Measurements from ENCODE around the gene CEBPB.
"Not testable (repeated sequence)": the region's sequence is repeated elsewhere in the genome, so short reads cannot be mapped to it uniquely, and the experiment has no call there.

The CEBPB gene

DNA sequence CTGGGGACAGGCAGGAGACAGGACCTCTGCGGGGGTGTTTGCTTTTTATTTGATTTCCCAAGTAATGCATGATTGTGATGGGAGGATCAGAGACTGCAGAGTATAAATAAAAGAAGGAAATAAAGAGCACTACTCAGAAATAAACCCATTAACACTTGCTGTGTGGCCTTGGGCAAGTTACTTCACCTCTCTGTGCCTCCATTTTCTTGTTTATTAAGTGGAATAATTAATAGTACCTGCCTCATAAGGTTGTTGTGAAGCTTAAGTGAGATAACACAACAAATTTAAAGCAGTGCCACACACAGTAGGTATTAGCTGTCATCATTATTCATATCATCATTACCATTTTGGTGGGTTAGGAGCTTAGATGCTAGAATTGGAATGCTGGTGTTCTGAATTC is 8.1 kb downstream of the CEBPB start:
- H3K9me3 ChIP-seq (ENCODE audit: control insufficient read depth, low read length): no peaks in the 10 kb centered on the region
- DNase-seq: no peak
- H3K27ac ChIP-seq (ENCODE audit: insufficient read depth, low read length, poor library complexity, severe bottlenecking): no peak overlapping the region
- no peak overlapping the region for H3K4me3 ChIP-seq (ENCODE audit: insufficient read depth, low read depth, low read length, poor library complexity, severe bottlenecking)
- no peaks in the 10 kb centered on the region for H3K36me3 ChIP-seq (ENCODE audit: control insufficient read depth, insufficient read depth, low read length)
- H3K4me1 ChIP-seq (ENCODE audit: control insufficient read depth, insufficient read depth, low read length, poor library complexity, severe bottlenecking): no peaks in the 10 kb centered on the region
- H3K27me3 ChIP-seq (replicated peaks; ENCODE audit: control insufficient read depth, insufficient read depth, low read length, poor library complexity, severe bottlenecking): no peaks in the 10 kb centered on the region

DNA sequence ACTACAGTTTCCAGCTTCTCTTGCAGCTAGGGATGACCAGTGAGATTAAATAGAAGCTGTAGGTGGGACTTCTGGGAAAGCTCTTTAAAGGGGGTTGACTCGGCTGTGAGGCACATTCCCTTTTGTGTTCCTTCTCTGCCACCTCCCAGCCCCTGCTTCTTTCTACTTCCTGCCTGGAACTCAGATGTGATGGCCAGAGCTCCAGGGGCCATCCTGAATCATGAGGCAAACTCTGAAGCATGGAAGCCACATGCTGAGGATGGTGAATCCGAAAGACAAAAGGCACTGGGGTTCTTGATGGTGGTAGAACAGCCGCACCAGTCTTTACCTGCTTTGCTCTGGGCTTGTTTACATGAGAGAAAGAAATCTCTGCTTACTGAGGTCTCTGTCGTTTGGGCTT is 9.1 kb downstream of the CEBPB start:
- Histone ChIP-seq H3K4me1 (ENCODE audit: control insufficient read depth, insufficient read depth, low read length, poor library complexity, severe bottlenecking) (no peaks in the 10 kb centered on the region), H3K9me3 (ENCODE audit: control insufficient read depth, low read length) (no peaks in the 10 kb centered on the region), H3K27ac (ENCODE audit: insufficient read depth, low read length, poor library complexity, severe bottlenecking) (no peak overlapping the region), H3K4me3 (ENCODE audit: insufficient read depth, low read depth, low read length, poor library complexity, severe bottlenecking) (no peak overlapping the region), H3K27me3 (replicated peaks; ENCODE audit: control insufficient read depth, insufficient read depth, low read length, poor library complexity, severe bottlenecking) (no peaks in the 10 kb centered on the region), H3K36me3 (ENCODE audit: control insufficient read depth, insufficient read depth, low read length) (no peaks in the 10 kb centered on the region)
- DNase-seq: no peak

- no peak overlapping the region for H3K4me3 ChIP-seq (ENCODE audit: insufficient read depth, low read depth, low read length, poor library complexity, severe bottlenecking)
- no peaks in the 10 kb centered on the region for H3K27me3 ChIP-seq (replicated peaks; ENCODE audit: control insufficient read depth, insufficient read depth, low read length, poor library complexity, severe bottlenecking)
- no peak overlapping the region for H3K27ac ChIP-seq (ENCODE audit: insufficient read depth, low read length, poor library complexity, severe bottlenecking)
- DNase-seq: no peak
- H3K4me1 ChIP-seq (ENCODE audit: control insufficient read depth, insufficient read depth, low read length, poor library complexity, severe bottlenecking): no peaks in the 10 kb centered on the region
- no peaks in the 10 kb centered on the region for H3K9me3 ChIP-seq (ENCODE audit: control insufficient read depth, low read length)
- H3K36me3 ChIP-seq (ENCODE audit: control insufficient read depth, insufficient read depth, low read length): no peaks in the 10 kb centered on the region
These were observed 10.0 kb downstream of the CEBPB start for GRCh38 chr20:50200482-50201104.

DNA sequence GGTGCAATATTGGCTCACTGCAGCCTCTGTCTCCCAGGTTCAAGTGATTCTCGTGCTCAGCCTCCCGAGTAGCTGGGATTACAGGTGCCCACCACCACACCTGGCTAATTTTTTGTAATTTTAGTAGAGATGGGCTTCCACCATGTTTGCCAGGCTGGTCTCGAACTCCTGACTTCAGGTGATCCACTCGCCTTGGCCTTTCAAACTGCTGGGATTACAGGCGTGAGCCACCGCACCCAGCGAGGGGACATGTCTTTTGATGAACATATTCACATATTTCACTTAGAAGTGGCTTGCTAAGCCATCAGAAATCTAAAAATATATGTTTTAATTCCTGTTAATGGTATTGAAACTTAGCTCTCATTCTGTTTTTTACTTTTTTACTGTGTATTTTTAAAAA is 11.1 kb downstream of the CEBPB start:
- H3K27ac ChIP-seq (ENCODE audit: insufficient read depth, low read length, poor library complexity, severe bottlenecking); H3K4me1 ChIP-seq (ENCODE audit: control insufficient read depth, insufficient read depth, low read length, poor library complexity, severe bottlenecking); H3K36me3 ChIP-seq (ENCODE audit: control insufficient read depth, insufficient read depth, low read length); DNase-seq; H3K4me3 ChIP-seq (ENCODE audit: insufficient read depth, low read depth, low read length, poor library complexity, severe bottlenecking); H3K27me3 ChIP-seq (replicated peaks; ENCODE audit: control insufficient read depth, insufficient read depth, low read length, poor library complexity, severe bottlenecking); H3K9me3 ChIP-seq (ENCODE audit: control insufficient read depth, low read length): not testable (repeated sequence)

GRCh38 chr20:50202677-50203076 is 12.0 kb downstream of the CEBPB start:
- Histone ChIP-seq H3K4me3 (ENCODE audit: insufficient read depth, low read depth, low read length, poor library complexity, severe bottlenecking) (no peak overlapping the region), H3K36me3 (ENCODE audit: control insufficient read depth, insufficient read depth, low read length) (no peaks in the 10 kb centered on the region), H3K9me3 (ENCODE audit: control insufficient read depth, low read length) (no peaks in the 10 kb centered on the region), H3K4me1 (ENCODE audit: control insufficient read depth, insufficient read depth, low read length, poor library complexity, severe bottlenecking) (no peaks in the 10 kb centered on the region), H3K27ac (ENCODE audit: insufficient read depth, low read length, poor library complexity, severe bottlenecking) (no peak overlapping the region), H3K27me3 (replicated peaks; ENCODE audit: control insufficient read depth, insufficient read depth, low read length, poor library complexity, severe bottlenecking) (no peaks in the 10 kb centered on the region)
- DNase-seq: no peak

DNA sequence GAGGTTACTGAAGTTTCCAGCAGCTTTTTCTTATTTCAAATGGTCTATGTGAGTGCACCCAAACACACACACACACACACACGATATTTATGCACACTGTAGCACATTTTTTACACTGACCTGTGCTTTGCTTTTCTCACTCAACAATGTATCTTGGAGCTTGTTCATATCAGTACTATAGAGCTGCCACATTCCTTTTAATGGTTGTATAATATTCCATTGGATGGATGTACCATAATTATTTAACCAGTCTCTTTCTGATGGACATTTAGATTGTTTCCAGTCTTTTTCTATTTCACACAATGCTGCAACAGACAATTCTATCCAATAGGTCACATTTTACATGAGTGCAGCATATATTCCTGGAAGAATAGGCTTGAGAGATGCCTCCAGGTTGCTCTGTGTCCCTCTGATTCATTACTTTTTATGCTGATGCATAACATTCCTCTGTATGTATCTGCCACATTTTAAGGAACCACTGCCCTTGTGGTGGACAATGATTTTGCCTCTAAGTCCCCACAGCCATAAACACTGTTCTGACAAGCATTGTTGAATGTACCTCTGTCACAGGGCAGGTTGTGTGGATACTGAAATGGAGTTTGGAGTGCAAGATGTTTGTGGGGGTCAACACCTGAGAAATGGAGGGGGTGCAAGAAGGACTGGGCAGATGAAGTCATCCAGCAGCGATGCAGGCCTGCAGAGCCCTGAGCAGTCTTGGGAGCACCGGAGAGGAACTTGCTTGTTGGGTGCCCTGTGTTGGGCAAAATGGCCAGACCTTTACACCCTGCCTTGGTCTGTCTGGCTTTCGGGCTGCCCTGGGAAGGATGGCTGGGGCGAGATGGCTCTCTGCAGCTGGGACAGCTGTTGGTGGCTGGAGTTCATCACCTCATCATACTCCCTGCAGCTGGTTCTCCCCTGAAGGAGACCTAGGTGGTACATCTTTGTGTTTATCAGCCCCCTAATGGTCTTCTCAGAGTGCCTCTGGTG is 13.6 kb downstream of the CEBPB start:
- Histone ChIP-seq H3K4me3 (ENCODE audit: insufficient read depth, low read depth, low read length, poor library complexity, severe bottlenecking) (no peak overlapping the region), H3K36me3 (ENCODE audit: control insufficient read depth, insufficient read depth, low read length) (no peaks in the 10 kb centered on the region), H3K9me3 (ENCODE audit: control insufficient read depth, low read length) (no peaks in the 10 kb centered on the region), H3K4me1 (ENCODE audit: control insufficient read depth, insufficient read depth, low read length, poor library complexity, severe bottlenecking) (no peaks in the 10 kb centered on the region), H3K27ac (ENCODE audit: insufficient read depth, low read length, poor library complexity, severe bottlenecking) (no peak overlapping the region), H3K27me3 (replicated peaks; ENCODE audit: control insufficient read depth, insufficient read depth, low read length, poor library complexity, severe bottlenecking) (no peaks in the 10 kb centered on the region)
- no peak for DNase-seq

- H3K4me3 ChIP-seq (ENCODE audit: insufficient read depth, low read depth, low read length, poor library complexity, severe bottlenecking): no peak overlapping the region
- H3K27ac ChIP-seq (ENCODE audit: insufficient read depth, low read length, poor library complexity, severe bottlenecking): no peak overlapping the region
- no peak for DNase-seq
- peaks cover 6% of the 10 kb centered on the region for H3K4me1 ChIP-seq (ENCODE audit: control insufficient read depth, insufficient read depth, low read length, poor library complexity, severe bottlenecking)
- H3K36me3 ChIP-seq (ENCODE audit: control insufficient read depth, insufficient read depth, low read length): no peaks in the 10 kb centered on the region
- no peaks in the 10 kb centered on the region for H3K9me3 ChIP-seq (ENCODE audit: control insufficient read depth, low read length)
- no peaks in the 10 kb centered on the region for H3K27me3 ChIP-seq (replicated peaks; ENCODE audit: control insufficient read depth, insufficient read depth, low read length, poor library complexity, severe bottlenecking)
These were observed 16.4 kb downstream of the CEBPB start for GRCh38 chr20:50207026-50207425.

DNA sequence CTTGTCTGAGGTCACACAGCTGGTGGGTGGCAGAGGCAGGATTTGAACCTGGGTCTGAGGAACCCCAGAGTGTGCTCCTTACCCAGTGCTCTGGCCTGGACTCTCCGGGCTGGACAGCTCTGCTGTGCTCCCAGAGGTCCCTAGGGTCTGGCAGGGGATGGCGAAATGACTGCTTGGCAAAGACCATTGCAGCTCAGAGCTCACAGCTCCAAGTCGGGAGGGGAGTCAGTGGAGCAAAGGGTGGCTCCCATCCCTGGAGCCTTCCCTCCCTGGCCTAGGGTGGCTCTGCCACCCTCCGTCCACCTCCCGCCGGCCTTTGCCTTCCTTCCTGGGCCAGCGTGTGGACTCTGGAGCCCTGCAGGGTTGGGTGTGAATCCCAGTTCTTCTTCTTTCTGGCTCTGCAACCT is 17.5 kb downstream of the CEBPB start:
- Histone ChIP-seq H3K27me3 (replicated peaks; ENCODE audit: control insufficient read depth, insufficient read depth, low read length, poor library complexity, severe bottlenecking) (no peaks in the 10 kb centered on the region), H3K4me3 (ENCODE audit: insufficient read depth, low read depth, low read length, poor library complexity, severe bottlenecking) (no peak overlapping the region), H3K4me1 (ENCODE audit: control insufficient read depth, insufficient read depth, low read length, poor library complexity, severe bottlenecking) (peaks cover 6% of the 10 kb centered on the region), H3K27ac (ENCODE audit: insufficient read depth, low read length, poor library complexity, severe bottlenecking) (no peak overlapping the region), H3K36me3 (ENCODE audit: control insufficient read depth, insufficient read depth, low read length) (no peaks in the 10 kb centered on the region), H3K9me3 (ENCODE audit: control insufficient read depth, low read length) (no peaks in the 10 kb centered on the region)
- DNase-seq: no peak

- H3K4me3 ChIP-seq (ENCODE audit: insufficient read depth, low read depth, low read length, poor library complexity, severe bottlenecking); DNase-seq; H3K27me3 ChIP-seq (replicated peaks; ENCODE audit: control insufficient read depth, insufficient read depth, low read length, poor library complexity, severe bottlenecking); H3K9me3 ChIP-seq (ENCODE audit: control insufficient read depth, low read length); H3K4me1 ChIP-seq (ENCODE audit: control insufficient read depth, insufficient read depth, low read length, poor library complexity, severe bottlenecking); H3K36me3 ChIP-seq (ENCODE audit: control insufficient read depth, insufficient read depth, low read length); H3K27ac ChIP-seq (ENCODE audit: insufficient read depth, low read length, poor library complexity, severe bottlenecking): not testable (repeated sequence)
These were observed 18.2 kb downstream of the CEBPB start for GRCh38 chr20:50208815-50209214.

DNA sequence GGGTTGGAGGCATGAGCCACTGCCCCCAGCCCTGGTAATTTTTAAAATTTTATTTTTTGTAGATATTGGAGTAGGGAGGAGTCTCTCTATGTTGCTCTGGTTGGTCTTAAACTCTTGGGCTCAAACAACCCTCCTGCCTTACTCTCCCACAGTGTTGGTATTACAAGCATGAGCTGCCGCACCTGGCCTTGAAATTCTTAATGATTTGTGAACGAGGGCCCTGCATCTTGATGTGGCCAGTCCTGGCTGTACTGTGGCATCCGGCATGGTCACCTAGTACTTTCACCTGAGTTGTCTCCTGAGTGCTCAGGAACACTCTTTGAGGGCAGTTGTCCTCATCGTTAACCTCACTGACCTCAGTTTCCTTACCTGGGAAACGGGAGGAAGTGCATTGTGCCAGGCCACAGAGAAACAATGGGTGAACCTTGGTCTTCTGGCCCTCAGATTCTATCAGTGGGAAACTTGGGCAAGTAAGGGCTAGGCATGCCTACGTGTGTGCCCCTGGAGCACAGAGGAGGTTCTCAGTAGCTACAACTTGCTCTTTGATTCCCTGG is 19.5 kb downstream of the CEBPB start:
- H3K4me1 ChIP-seq (ENCODE audit: control insufficient read depth, insufficient read depth, low read length, poor library complexity, severe bottlenecking): peaks cover 6% of the 10 kb centered on the region
- H3K4me3 ChIP-seq (ENCODE audit: insufficient read depth, low read depth, low read length, poor library complexity, severe bottlenecking): no peak overlapping the region
- no peak for DNase-seq

More for the DNA sequence above, 19.5 kb downstream of the CEBPB start:
- Histone ChIP-seq H3K9me3 (ENCODE audit: control insufficient read depth, low read length) (no peaks in the 10 kb centered on the region), H3K27ac (ENCODE audit: insufficient read depth, low read length, poor library complexity, severe bottlenecking) (no peak overlapping the region), H3K36me3 (ENCODE audit: control insufficient read depth, insufficient read depth, low read length) (no peaks in the 10 kb centered on the region), H3K27me3 (replicated peaks; ENCODE audit: control insufficient read depth, insufficient read depth, low read length, poor library complexity, severe bottlenecking) (no peaks in the 10 kb centered on the region)
